HepG2 (cell line): ENCODE results near the gene GPLD1. TPM values are rescaled to one million over a fixed set of nuclear protein-coding genes. Genes with fewer than 3 reads are reported as not detected.
A peak's percentile ranks its signal among the peaks of the same experiment; 100 is the strongest.

Experiments used
- DR1 ChIP-seq: sonication (generic); formaldehyde crosslinking; IDR thresholded peaks from 2 replicates; pipeline ENCODE4 v1.8.0; 2021; ENCODE audit warnings: mild to moderate bottlenecking, missing genetic modification reagents, inconsistent platforms
- FOXC1 ChIP-seq: sonication (generic); formaldehyde crosslinking; IDR thresholded peaks from 2 replicates; pipeline ENCODE4 v1.8.0; 2022; ENCODE audit warnings: mild to moderate bottlenecking, missing genetic modification reagents, borderline replicate concordance
- GTF2F1 ChIP-seq: fragments of 150-350 bp; IDR thresholded peaks from 2 replicates; pipeline ENCODE4 v1.6.1; 2014; ENCODE audit warnings: low read length
- ISL2 ChIP-seq: sonication (generic); formaldehyde crosslinking; IDR thresholded peaks from 2 replicates; pipeline ENCODE4 v1.5.0; 2020; ENCODE audit warnings: missing genetic modification reagents
- LRRFIP1 ChIP-seq: sonication (generic); formaldehyde crosslinking; conservative IDR thresholded peaks from 2 replicates; pipeline ENCODE4 v1.4.0; 2020; ENCODE audit warnings: missing genetic modification reagents
- MAFG ChIP-seq: sonication (generic); formaldehyde crosslinking; IDR thresholded peaks from 2 replicates; pipeline ENCODE4 v1.5.1; 2020; ENCODE audit warnings: mild to moderate bottlenecking, missing genetic modification reagents
- NFIB ChIP-seq: sonication (generic); formaldehyde crosslinking; IDR thresholded peaks from 2 replicates; pipeline ENCODE4 v1.9.0; 2021; ENCODE audit warnings: missing genetic modification reagents, mild to moderate bottlenecking, borderline replicate concordance
- NFKB2 ChIP-seq: sonication (generic); formaldehyde crosslinking; IDR thresholded peaks from 2 replicates; pipeline ENCODE4 v1.4.0; 2020; ENCODE audit warnings: missing genetic modification reagents, borderline replicate concordance
- THAP9 ChIP-seq: sonication (generic); formaldehyde crosslinking; IDR thresholded peaks from 2 replicates; pipeline ENCODE4; 2020; ENCODE audit warnings: missing genetic modification reagents, mild to moderate bottlenecking, borderline replicate concordance
- ZC3H13 ChIP-seq: sonication (generic); formaldehyde crosslinking; IDR thresholded peaks from 2 replicates; pipeline ENCODE4 v1.8.1; 2023; ENCODE audit warnings: mild to moderate bottlenecking, missing genetic modification reagents, moderate library complexity
- ZNF12 ChIP-seq: sonication (generic); formaldehyde crosslinking; IDR thresholded peaks from 2 replicates; pipeline ENCODE4 v1.5.0; 2020; ENCODE audit warnings: missing genetic modification reagents
- ZNF501 ChIP-seq: sonication (generic); formaldehyde crosslinking; IDR thresholded peaks from 2 replicates; pipeline ENCODE4 v1.5.1; 2020; ENCODE audit warnings: mild to moderate bottlenecking, moderate library complexity, missing genetic modification reagents
- ZNF652 ChIP-seq: IDR thresholded peaks from 2 replicates; pipeline ENCODE4 v1.6.1; 2016; ENCODE audit warnings: low read depth, borderline replicate concordance
- ZNF782 ChIP-seq: sonication (generic); formaldehyde crosslinking; IDR thresholded peaks from 2 replicates; pipeline ENCODE4 v1.4.0; 2020; ENCODE audit warnings: missing genetic modification reagents, mild to moderate bottlenecking, borderline replicate concordance
- polyA plus RNA-seq, 8 experiments: library from polyadenylated mRNA; depleted of rRNA in 3 of 8; stranded (reverse) in 7 of 8; unstranded in 1 of 8; fragments of >200 nt; fragmentation: Illumina TruSeq in 4 of 8; extraction: Trizol in 4 of 8; gene quantifications; 2 replicates each; pipeline versions ENCODE4 v1.2.1 to v1.2.3, GENCODE V29; 2011 to 2016; ENCODE audit warnings: low read depth in 4 of 8, missing spikeins in 1 of 8, mixed read lengths in 1 of 8; ENCODE audit not compliant: insufficient read depth in 1 of 8
- total RNA-seq, 5 experiments: library from RNA; depleted of rRNA; stranded (reverse); fragments of >200 nt; fragmentation: Illumina TruSeq; extraction: Trizol; gene quantifications; 2 replicates each; pipeline ENCODE4 v1.2.3, GENCODE V29; 2016; ENCODE audit warnings: low read depth in 1 of 5
- TF ChIP-seq, protein P1 (sequence below): sonication (generic); formaldehyde crosslinking; IDR thresholded peaks from 2 replicates; pipeline ENCODE4 v1.8.0; 2022; ENCODE audit warnings: mild to moderate bottlenecking, missing genetic modification reagents, moderate library complexity
- TF ChIP-seq, protein P2 (sequence below): sonication (generic); formaldehyde crosslinking; conservative IDR thresholded peaks from 2 replicates; pipeline ENCODE4 v1.8.0; 2022; ENCODE audit warnings: mild to moderate bottlenecking, moderate library complexity, missing genetic modification reagents
- TF ChIP-seq, protein P3 (sequence below): sonication (generic); formaldehyde crosslinking; IDR thresholded peaks from 2 replicates; pipeline ENCODE4 v1.4.0; 2020; ENCODE audit warnings: missing genetic modification reagents

Gene GPLD1
- total and polyA plus RNA-seq, 2 of the 13 experiments (the other 11 are each of a cell fraction or from before 2014, with no cell fraction given): 6.2 to 7.6 TPM

DNA sequence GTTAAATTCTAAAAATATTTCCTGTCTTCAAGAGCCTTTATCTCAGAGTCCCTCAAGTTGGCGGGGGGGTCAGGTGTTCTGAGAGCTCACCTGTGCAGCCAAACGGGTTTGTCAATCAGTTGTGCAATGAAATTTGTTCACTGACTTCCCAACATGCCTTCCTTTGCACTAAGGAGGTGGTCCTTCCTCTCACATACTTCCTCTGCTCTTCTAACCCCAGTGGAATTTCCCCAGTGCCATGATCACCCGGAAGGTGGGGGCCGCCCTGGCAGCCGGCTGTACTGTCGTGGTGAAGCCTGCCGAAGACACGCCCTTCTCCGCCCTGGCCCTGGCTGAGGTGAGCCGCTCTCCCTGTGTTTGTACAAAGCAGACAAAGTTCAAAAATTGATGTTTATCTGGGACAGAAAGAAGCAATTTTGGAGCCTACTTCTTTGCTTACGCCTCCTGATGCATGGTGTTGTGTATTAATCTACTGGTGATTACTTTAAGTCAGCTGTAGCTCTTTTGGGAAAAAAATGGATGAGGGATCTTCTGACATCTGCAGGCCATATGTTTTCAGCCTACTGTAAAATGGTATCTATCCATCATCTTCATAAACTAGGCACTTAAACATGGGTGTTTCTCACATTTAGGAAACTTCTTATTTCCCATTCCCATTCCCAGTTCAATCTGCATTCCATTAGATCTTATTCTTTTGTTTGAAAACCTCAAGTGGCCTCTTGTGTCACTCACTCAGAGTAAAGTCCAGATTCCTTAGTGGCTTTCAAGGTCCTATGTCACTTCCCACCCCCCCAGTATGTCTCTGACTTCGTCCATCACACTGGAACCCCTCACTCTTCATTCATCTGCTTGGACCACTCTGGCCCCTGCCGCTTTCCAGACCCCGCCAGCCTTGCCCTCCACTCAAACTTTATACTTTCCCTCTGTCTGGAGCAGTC lies 15.5 kb upstream of the GPLD1 start (continued):
- TF ChIP-seq, protein P1, sequence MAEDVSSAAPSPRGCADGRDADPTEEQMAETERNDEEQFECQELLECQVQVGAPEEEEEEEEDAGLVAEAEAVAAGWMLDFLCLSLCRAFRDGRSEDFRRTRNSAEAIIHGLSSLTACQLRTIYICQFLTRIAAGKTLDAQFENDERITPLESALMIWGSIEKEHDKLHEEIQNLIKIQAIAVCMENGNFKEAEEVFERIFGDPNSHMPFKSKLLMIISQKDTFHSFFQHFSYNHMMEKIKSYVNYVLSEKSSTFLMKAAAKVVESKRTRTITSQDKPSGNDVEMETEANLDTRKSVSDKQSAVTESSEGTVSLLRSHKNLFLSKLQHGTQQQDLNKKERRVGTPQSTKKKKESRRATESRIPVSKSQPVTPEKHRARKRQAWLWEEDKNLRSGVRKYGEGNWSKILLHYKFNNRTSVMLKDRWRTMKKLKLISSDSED (CRISPR knock-in tag): no peak
- no peak for TF ChIP-seq NFIB (CRISPR knock-in tag)
- TF ChIP-seq THAP9: peak; percentile 71; the same call in 1 of the 2 replicates
- peak; percentile 66; the same call in 1 of the 2 replicates for TF ChIP-seq NFKB2
- TF ChIP-seq, protein P2, sequence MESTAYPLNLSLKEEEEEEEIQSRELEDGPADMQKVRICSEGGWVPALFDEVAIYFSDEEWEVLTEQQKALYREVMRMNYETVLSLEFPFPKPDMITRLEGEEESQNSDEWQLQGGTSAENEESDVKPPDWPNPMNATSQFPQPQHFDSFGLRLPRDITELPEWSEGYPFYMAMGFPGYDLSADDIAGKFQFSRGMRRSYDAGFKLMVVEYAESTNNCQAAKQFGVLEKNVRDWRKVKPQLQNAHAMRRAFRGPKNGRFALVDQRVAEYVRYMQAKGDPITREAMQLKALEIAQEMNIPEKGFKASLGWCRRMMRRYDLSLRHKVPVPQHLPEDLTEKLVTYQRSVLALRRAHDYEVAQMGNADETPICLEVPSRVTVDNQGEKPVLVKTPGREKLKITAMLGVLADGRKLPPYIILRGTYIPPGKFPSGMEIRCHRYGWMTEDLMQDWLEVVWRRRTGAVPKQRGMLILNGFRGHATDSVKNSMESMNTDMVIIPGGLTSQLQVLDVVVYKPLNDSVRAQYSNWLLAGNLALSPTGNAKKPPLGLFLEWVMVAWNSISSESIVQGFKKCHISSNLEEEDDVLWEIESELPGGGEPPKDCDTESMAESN (CRISPR knock-in tag): no peak
- TF ChIP-seq ZNF782 (CRISPR knock-in tag): no peak
- TF ChIP-seq ZNF12 (CRISPR knock-in tag): no peak
- TF ChIP-seq ISL2: peak; percentile 69; the same call in 1 of the 2 replicates
- no peak for TF ChIP-seq MAFG
- no peak for TF ChIP-seq ZNF652
- TF ChIP-seq GTF2F1: no peak
- TF ChIP-seq ZC3H13: no peak
- TF ChIP-seq, protein P3, sequence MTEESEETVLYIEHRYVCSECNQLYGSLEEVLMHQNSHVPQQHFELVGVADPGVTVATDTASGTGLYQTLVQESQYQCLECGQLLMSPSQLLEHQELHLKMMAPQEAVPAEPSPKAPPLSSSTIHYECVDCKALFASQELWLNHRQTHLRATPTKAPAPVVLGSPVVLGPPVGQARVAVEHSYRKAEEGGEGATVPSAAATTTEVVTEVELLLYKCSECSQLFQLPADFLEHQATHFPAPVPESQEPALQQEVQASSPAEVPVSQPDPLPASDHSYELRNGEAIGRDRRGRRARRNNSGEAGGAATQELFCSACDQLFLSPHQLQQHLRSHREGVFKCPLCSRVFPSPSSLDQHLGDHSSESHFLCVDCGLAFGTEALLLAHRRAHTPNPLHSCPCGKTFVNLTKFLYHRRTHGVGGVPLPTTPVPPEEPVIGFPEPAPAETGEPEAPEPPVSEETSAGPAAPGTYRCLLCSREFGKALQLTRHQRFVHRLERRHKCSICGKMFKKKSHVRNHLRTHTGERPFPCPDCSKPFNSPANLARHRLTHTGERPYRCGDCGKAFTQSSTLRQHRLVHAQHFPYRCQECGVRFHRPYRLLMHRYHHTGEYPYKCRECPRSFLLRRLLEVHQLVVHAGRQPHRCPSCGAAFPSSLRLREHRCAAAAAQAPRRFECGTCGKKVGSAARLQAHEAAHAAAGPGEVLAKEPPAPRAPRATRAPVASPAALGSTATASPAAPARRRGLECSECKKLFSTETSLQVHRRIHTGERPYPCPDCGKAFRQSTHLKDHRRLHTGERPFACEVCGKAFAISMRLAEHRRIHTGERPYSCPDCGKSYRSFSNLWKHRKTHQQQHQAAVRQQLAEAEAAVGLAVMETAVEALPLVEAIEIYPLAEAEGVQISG: peak; percentile 73
- no peak for TF ChIP-seq DR1 (CRISPR knock-in tag)
- TF ChIP-seq FOXC1: no peak
- TF ChIP-seq LRRFIP1: no peak
- TF ChIP-seq ZNF501 (CRISPR knock-in tag): peak; percentile 70; the same call in 1 of the 2 replicates
